Testis (tissue), 3 donors: ENCODE data around the gene ADSS2. TPM values are rescaled to one million over a fixed set of nuclear protein-coding genes. Genes with fewer than 3 reads are reported as not detected.

ENCODE experiments used
- DNase-seq: peaks from one replicate; pipeline ENCODE4 v3.0.0-alpha.2; 2019
- H3K27ac ChIP-seq, 2 donors: fragments of 200-600 bp; sonication (generic); one replicate each; pipeline ENCODE4 v1.5.1; 2019
- H3K27me3 ChIP-seq: fragments of 200-600 bp; sonication (generic); one replicate; pipeline ENCODE4 v1.5.1; 2019
- H3K36me3 ChIP-seq: fragments of 200-600 bp; sonication (generic); one replicate; pipeline ENCODE4 v1.5.1; 2017; ENCODE audit warnings: low read depth; ENCODE audit errors: missing control alignments
- H3K4me1 ChIP-seq: fragments of 200-600 bp; sonication (generic); one replicate; pipeline ENCODE4 v1.5.1; 2019
- H3K4me3 ChIP-seq, 2 donors: fragments of 200-600 bp; sonication (generic); one replicate each; pipeline ENCODE4 v1.5.1; 2017 to 2019
- H3K9me3 ChIP-seq: fragments of 200-600 bp; sonication (generic); one replicate; pipeline ENCODE4 v1.5.1; 2017
- CTCF ChIP-seq, 3 experiments: fragments of 450-650 bp in 2 of 3; fragments of 200-600 bp in 1 of 3; sonication (generic) in 1 of 3; IDR thresholded peaks; one replicate each; pipeline ENCODE4 v1.5.1; 2016 to 2019; ENCODE audit warnings: antibody characterized with exemption in 3 of 3, mild to moderate bottlenecking in 2 of 3, moderate library complexity in 1 of 3
- POLR2A ChIP-seq: fragments of 450-650 bp; IDR thresholded peaks from one replicate; pipeline ENCODE4 v1.6.1; 2017; ENCODE audit warnings: antibody characterized with exemption, mild to moderate bottlenecking, moderate library complexity
- WGBS, 2 donors: methylation state at CpG; one replicate each; pipeline ENCODE4 v1.1.5; 2018; 5-methylcytosine and 5-hydroxymethylcytosine counted together
- intact Hi-C: fragments of 100-400 bp; cut with DNase I; formaldehyde crosslinking; loops from one replicate; pipeline ENCODE4 v1.15.1; 2023; ENCODE audit warnings: low total_unique reads
- polyA plus RNA-seq: library from polyadenylated mRNA; stranded (reverse); fragments of 350-450 nt; fragmentation: Illumina TruSeq; extraction: RNeasy Lipid Tissue Mini Kit (QIAGEN cat#74804); gene quantifications from one replicate; pipeline ENCODE4 v1.2.3, GENCODE V29; 2014; ENCODE audit warnings: low read depth, low replicate concordance; ENCODE audit not compliant: insufficient read depth
- total RNA-seq, 2 donors: library from RNA; depleted of rRNA; stranded (reverse); fragments of >200 nt; gene quantifications; one replicate each; pipeline ENCODE4 v1.2.3, GENCODE V29; 2016

ADSS2 gene
- total and polyA plus RNA-seq, 3 donors from 2014 or later: 61.0 to 96.2 (median 76.3) TPM

GRCh38 chr1:244388961-244389360, 62.7 kb downstream of the ADSS2 start:
- Histone ChIP-seq H3K27me3 (no peaks in the 10 kb centered on the region), H3K36me3 (no peaks in the 10 kb centered on the region), H3K4me3 (no peak overlapping the region), H3K4me1 (no peaks in the 10 kb centered on the region), H3K27ac (no peak overlapping the region), H3K9me3 (no peaks in the 10 kb centered on the region)
- TF ChIP-seq CTCF (IDR thresholded peaks at IDR 0.05) (no peak), POLR2A (no peak)
- WGBS, 2 donors: 86% methylated on average over 7 of the region's 7 CpGs
- no peak for DNase-seq
- intact Hi-C loops: no loop called here

GRCh38 chr1:244387415-244387814, 64.3 kb downstream of the ADSS2 start:
- Histone ChIP-seq H3K9me3 (no peaks in the 10 kb centered on the region), H3K27me3 (no peaks in the 10 kb centered on the region), H3K4me3 (no peak overlapping the region), H3K36me3 (no peaks in the 10 kb centered on the region), H3K27ac (no peak overlapping the region), H3K4me1 (no peaks in the 10 kb centered on the region)
- 88 to 97% methylated on average over 1 of the region's 1 CpG for WGBS, 2 donors
- no peak for DNase-seq
- intact Hi-C loops: no loop called here
- no peak for TF ChIP-seq POLR2A
- no peak for TF ChIP-seq CTCF (IDR thresholded peaks at IDR 0.05)

- Histone ChIP-seq H3K4me1 (no peaks in the 10 kb centered on the region), H3K27me3 (no peaks in the 10 kb centered on the region), H3K27ac (no peak overlapping the region), H3K9me3 (no peaks in the 10 kb centered on the region), H3K36me3 (no peaks in the 10 kb centered on the region), H3K4me3 (no peak overlapping the region)
- 85 to 97% methylated on average over 1 of the region's 1 CpG for WGBS, 2 donors
- intact Hi-C loops: no loop called here
- DNase-seq: no peak
- TF ChIP-seq CTCF (IDR thresholded peaks at IDR 0.05) (no peak), POLR2A (no peak)
Observed at GRCh38 chr1:244386595-244386994, 65.1 kb downstream of the ADSS2 start.

GRCh38 chr1:244384066-244384465, 67.6 kb downstream of the ADSS2 start:
- no peak overlapping the region for H3K27ac ChIP-seq
- TF ChIP-seq POLR2A: no peak
- no peak for TF ChIP-seq CTCF (IDR thresholded peaks at IDR 0.05)
- WGBS, 2 donors: 88 to 93% methylated on average over 3 of the region's 3 CpGs
- no peaks in the 10 kb centered on the region for H3K4me1 ChIP-seq
- H3K27me3 ChIP-seq: no peaks in the 10 kb centered on the region
- H3K4me3 ChIP-seq: no peak overlapping the region
- DNase-seq: no peak
- no peaks in the 10 kb centered on the region for H3K36me3 ChIP-seq
- H3K9me3 ChIP-seq: no peaks in the 10 kb centered on the region
- intact Hi-C loops: no loop called here

- no peak for TF ChIP-seq CTCF (IDR thresholded peaks at IDR 0.05)
- Histone ChIP-seq H3K4me3 (no peak overlapping the region), H3K9me3 (no peaks in the 10 kb centered on the region), H3K36me3 (no peaks in the 10 kb centered on the region), H3K27me3 (no peaks in the 10 kb centered on the region), H3K4me1 (no peaks in the 10 kb centered on the region), H3K27ac (no peak overlapping the region)
- DNase-seq: no peak
- WGBS, 2 donors: 95 to 96% methylated on average over 4 of the region's 4 CpGs
- intact Hi-C loops: no loop called here
Observed at GRCh38 chr1:244383278-244383884, 68.3 kb downstream of the ADSS2 start.
